NB4 (cell line): ENCODE results near the gene EDIL3.

Source experiments
- CTCF ChIP-seq: IDR thresholded peaks from one replicate; pipeline ENCODE4 v1.5.1; 2012; ENCODE audit warnings: low read depth, low read length
- MYC ChIP-seq: IDR thresholded peaks from 2 replicates; pipeline ENCODE4 v1.6.1; 2011; ENCODE audit warnings: low read depth, low read length
- POLR2A ChIP-seq: IDR thresholded peaks from 2 replicates; pipeline ENCODE4 v1.6.1; 2011; ENCODE audit warnings: mild to moderate bottlenecking; ENCODE audit not compliant: insufficient read length; ENCODE audit errors: extremely low read depth
- TF ChIP-seq, protein P1 (sequence below): IDR thresholded peaks from 2 replicates; pipeline ENCODE4 v1.6.1; 2011; ENCODE audit warnings: low read depth, low read length

DNA sequence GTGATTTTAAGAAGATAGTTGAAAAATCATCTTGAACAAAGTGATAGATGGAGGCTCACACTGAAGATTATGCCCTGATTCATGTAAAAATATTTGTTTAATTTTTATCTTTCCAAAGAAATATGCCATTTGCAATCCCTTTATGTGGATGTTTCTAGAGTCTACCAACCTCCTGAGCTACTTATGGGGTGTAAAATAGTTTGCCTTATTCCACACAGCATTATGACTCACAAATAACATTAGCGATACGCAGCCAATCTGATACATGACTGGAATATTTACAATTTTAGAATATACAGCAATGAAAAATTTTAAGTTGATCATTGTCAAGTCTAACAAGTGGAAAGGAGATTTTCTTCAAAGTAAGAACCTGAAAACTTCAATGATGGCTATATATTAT, 327.5 kb downstream of the EDIL3 start:
- TF ChIP-seq CTCF: no peak
- no peak for TF ChIP-seq POLR2A
- TF ChIP-seq, protein P1, sequence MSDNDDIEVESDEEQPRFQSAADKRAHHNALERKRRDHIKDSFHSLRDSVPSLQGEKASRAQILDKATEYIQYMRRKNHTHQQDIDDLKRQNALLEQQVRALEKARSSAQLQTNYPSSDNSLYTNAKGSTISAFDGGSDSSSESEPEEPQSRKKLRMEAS: no peak
- no peak for TF ChIP-seq MYC
